GM23338 (cell line): ENCODE data around the gene ZNF800.

ENCODE experiments used
- CREB1 ChIP-seq: fragments of 250-450 bp; sonication (Bioruptor Pico); IDR thresholded peaks from 2 replicates; pipeline ENCODE4 v1.5.0; 2020; ENCODE audit warnings: low read depth, mild to moderate bottlenecking, moderate library complexity
- CTCF ChIP-seq, 2 experiments: fragments of 200-600 bp in 1 of 2; sonication (generic) in 1 of 2; conservative IDR thresholded peaks; 2 replicates each; pipeline versions ENCODE4 v1.5.1 to v1.6.1; 2016 to 2017; ENCODE audit warnings: antibody characterized with exemption in 2 of 2, low read depth in 2 of 2, mild to moderate bottlenecking in 2 of 2, moderate library complexity in 1 of 2
- EZH2 ChIP-seq: fragments of 200-600 bp; sonication (generic); IDR thresholded peaks from one replicate; pipeline ENCODE4 v1.8.0; 2017; ENCODE audit warnings: antibody characterized with exemption, mild to moderate bottlenecking, low read depth; ENCODE audit not compliant: unreplicated experiment
- JUNB ChIP-seq: IDR thresholded peaks from one replicate; pipeline ENCODE4 v1.6.1; 2016; ENCODE audit warnings: antibody characterized with exemption; ENCODE audit not compliant: unreplicated experiment
- NANOG ChIP-seq: IDR thresholded peaks from 2 replicates; pipeline ENCODE4 v1.6.1; 2016; ENCODE audit warnings: antibody characterized with exemption, borderline replicate concordance
- POLR2AphosphoS5 ChIP-seq: IDR thresholded peaks from 2 replicates; pipeline ENCODE4 v1.6.1; 2016; ENCODE audit warnings: antibody characterized with exemption, low read depth
- REST ChIP-seq: IDR thresholded peaks from one replicate; pipeline ENCODE4 v1.6.1; 2018; ENCODE audit warnings: antibody characterized with exemption; ENCODE audit not compliant: unreplicated experiment

DNA sequence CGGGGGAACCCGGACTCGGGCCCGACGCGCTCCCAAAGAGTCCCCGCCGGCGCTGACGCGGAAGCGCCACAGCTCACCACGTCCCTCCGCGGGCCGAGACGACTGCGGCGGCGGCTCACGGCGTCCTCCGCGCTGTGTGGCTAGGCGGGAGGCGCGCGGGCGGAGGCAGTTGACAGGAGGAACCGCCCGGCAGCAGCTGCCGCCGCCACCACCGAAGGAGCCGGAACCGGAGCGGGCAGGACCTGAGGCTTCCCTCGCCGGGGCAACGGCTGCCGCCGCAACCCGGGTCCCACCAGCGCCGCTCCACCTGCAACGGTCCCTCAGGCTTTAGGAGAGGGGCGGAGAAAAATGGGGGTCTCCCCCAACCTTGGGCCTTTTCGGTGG is 334 bp downstream of the ZNF800 start:
- TF ChIP-seq JUNB (no peak), CTCF (conservative IDR thresholded peaks at IDR 0.05; ENCODE audit: low read depth in 2 of 2) (no peak), NANOG (no peak), EZH2 (no peak), REST (no peak), CREB1 (CRISPR knock-in tag) (no peak; the same call in 1 of the 2 replicates), POLR2AphosphoS5 (no peak)
